ENCODE data around the gene ANKRD9.

Gene ANKRD9

GRCh38 chr14:102512793-102513300 lies 3.3 kb upstream of the ANKRD9 start:
- no peak for DNase-seq

- no peak for DNase-seq
These were observed 2.0 kb upstream of the ANKRD9 start for GRCh38 chr14:102511538-102511937.

- no peak for DNase-seq
These were observed 1.3 kb upstream of the ANKRD9 start for GRCh38 chr14:102510616-102511520.

- DNase-seq: peak; percentile 46
These were observed 516 bp downstream of the ANKRD9 start for GRCh38 chr14:102508774-102509745.

GRCh38 chr14:102508410-102508773 lies 1.2 kb downstream of the ANKRD9 start:
- no peak for DNase-seq

- DNase-seq: no peak
These were observed 1.7 kb downstream of the ANKRD9 start for GRCh38 chr14:102507857-102508312.

GRCh38 chr14:102507081-102507856 lies 2.3 kb downstream of the ANKRD9 start:
- DNase-seq: no peak

GRCh38 chr14:102506626-102506925 lies 3.0 kb downstream of the ANKRD9 start:
- DNase-seq: no peak

GRCh38 chr14:102505775-102506625 lies 3.6 kb downstream of the ANKRD9 start:
- no peak for DNase-seq

GRCh38 chr14:102505000-102505619 lies 4.5 kb downstream of the ANKRD9 start:
- no peak for DNase-seq

- no peak for DNase-seq
These were observed 5.1 kb downstream of the ANKRD9 start for GRCh38 chr14:102504328-102504999.

- DNase-seq: no peak
These were observed 5.8 kb downstream of the ANKRD9 start for GRCh38 chr14:102503641-102504327.

- no peak for DNase-seq
These were observed 7.0 kb downstream of the ANKRD9 start for GRCh38 chr14:102502571-102502970.

- DNase-seq: no peak
These were observed 7.7 kb downstream of the ANKRD9 start for GRCh38 chr14:102501751-102502315.

GRCh38 chr14:102500713-102501112 lies 8.9 kb downstream of the ANKRD9 start:
- no peak for DNase-seq

GRCh38 chr14:102500158-102500662 lies 9.4 kb downstream of the ANKRD9 start:
- no peak for DNase-seq

- no peak for DNase-seq
These were observed 10.0 kb downstream of the ANKRD9 start for GRCh38 chr14:102499401-102500157.

GRCh38 chr14:102498678-102499265 lies 10.8 kb downstream of the ANKRD9 start:
- DNase-seq: no peak

Data from activated CD8-positive, alpha-beta memory T cell treated with anti-CD3 and anti-CD28 coated beads, Interleukin-2, amount 50 U/mL, for 4 hours (primary cell).